Large intestine (tissue), 12 donors: ENCODE results near the gene LGALS7. TPM values are rescaled to one million over a fixed set of nuclear protein-coding genes. Genes with fewer than 3 reads are reported as not detected.
A peak's percentile ranks its signal among the peaks of the same experiment; 100 is the strongest.
"Not testable (repeated sequence)": the region's sequence is repeated elsewhere in the genome, so short reads cannot be mapped to it uniquely, and the experiment has no call there.

Experiments
- DNase-seq, 2 donors: peaks; one replicate each; pipeline versions ENCODE4 v3.0.0 to v3.0.0-alpha.2; 2013
- H3K27ac ChIP-seq: one replicate; pipeline ENCODE4 v1.5.1; 2013; ENCODE audit warnings: low read length
- H3K27me3 ChIP-seq: 2 replicates; pipeline ENCODE4 v1.6.1; 2013; ENCODE audit warnings: low read length; ENCODE audit not compliant: control insufficient read depth, insufficient read depth
- H3K36me3 ChIP-seq: 2 replicates; pipeline ENCODE4 v1.6.1; 2013; ENCODE audit warnings: low read length; ENCODE audit not compliant: control insufficient read depth, insufficient read depth
- H3K4me1 ChIP-seq: one replicate; pipeline ENCODE4 v1.6.1; 2013; ENCODE audit warnings: low read length; ENCODE audit not compliant: control insufficient read depth, insufficient read depth
- H3K4me3 ChIP-seq: one replicate; pipeline ENCODE4 v1.5.1; 2013; ENCODE audit warnings: low read length
- H3K9me3 ChIP-seq: one replicate; pipeline ENCODE4 v1.6.1; 2013; ENCODE audit warnings: mild to moderate bottlenecking, low read depth, low read length, moderate library complexity; ENCODE audit not compliant: control insufficient read depth
- WGBS: methylation state at CpG from one replicate; pipeline ENCODE4 v1.1.5; 2013; ENCODE audit warnings: low lambda C conversion rate; ENCODE audit not compliant: insufficient coverage; 5-methylcytosine and 5-hydroxymethylcytosine counted together
- long read RNA-seq, 11 donors: transcript quantifications; one replicate each; lab custom pipeline, GENCODE V29; 2026
- polyA plus RNA-seq: library from polyadenylated mRNA; unstranded; fragments of 120-200 nt; gene quantifications from one replicate; pipeline ENCODE4 v1.2.1, GENCODE V29; 2013

Gene LGALS7
- 5.6 TPM for polyA plus RNA-seq
- long read RNA-seq, donor 1, result 0 reads
- long read RNA-seq, donor 2, result 0 reads
- long read RNA-seq, donor 3, result 0 reads
- long read RNA-seq, donor 4, result 0 reads
- long read RNA-seq, donor 5, result 0 reads
- long read RNA-seq, donor 6, result 0 reads
- long read RNA-seq, donor 7, result 0 reads
- long read RNA-seq, donor 8, result 0 reads
- long read RNA-seq, donor 9, partial matches to known transcripts, result 0 of 2 reads
- long read RNA-seq, donor 9, other reads (novel, unspliced or antisense), result 0 of 2 reads
- long read RNA-seq, donor 10, partial matches to known transcripts, result 0 of 3 reads
- long read RNA-seq, donor 10, other reads (novel, unspliced or antisense), result 0 of 3 reads
- long read RNA-seq, donor 11, result 0 reads

- no peaks in the 10 kb centered on the region for H3K27me3 ChIP-seq
- H3K4me3 ChIP-seq, result no peak within 1 kb of the TSS
- no peaks in the 10 kb centered on the region for H3K36me3 ChIP-seq
- peaks cover 4% of the 10 kb centered on the region for H3K9me3 ChIP-seq
- peaks cover 7% of the 10 kb centered on the region for H3K4me1 ChIP-seq
- WGBS, result no CpG with 5 or more reads among the region's 14 CpGs
- no peak within 1 kb of the TSS for H3K27ac ChIP-seq
- DNase-seq, result no peak
These were observed at the start of gene LGALS7 for GRCh38 chr19:38773469-38774177. LGALS7 (minus strand) TSS chr19:38773517; CDS start chr19:38773492, 25 bp downstream.

DNA sequence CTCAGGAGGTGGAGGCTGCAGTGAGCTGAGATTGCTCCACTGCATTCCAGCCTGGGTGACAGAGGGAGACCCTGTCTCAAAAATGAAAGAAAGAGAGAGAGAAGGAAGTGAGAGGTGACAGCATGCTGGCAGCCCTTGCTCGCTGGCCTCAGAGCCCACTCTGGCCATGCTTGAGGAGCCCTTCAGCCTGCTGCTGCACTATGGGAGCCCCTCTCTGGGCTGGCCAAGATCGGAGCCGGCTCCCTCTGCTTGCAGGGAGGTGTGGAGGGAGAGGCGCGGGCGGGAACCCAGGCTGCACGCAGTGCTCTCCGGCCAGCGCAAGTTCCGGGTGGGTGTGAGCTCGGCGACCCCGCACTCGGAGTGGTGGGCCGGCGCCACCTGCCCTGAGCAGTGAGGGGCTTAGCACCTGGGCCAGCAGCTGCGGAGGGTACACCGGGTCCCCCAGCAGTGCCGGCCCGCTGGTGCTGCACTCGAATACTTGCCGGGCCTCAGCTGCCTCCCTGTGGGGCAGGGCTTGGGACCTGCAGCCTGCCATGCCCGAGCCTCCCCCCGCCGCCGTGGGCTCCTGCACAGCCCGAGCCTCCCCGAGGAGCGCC is 48.0 kb upstream of the LGALS7 start:
- Histone ChIP-seq H3K4me1 (peaks cover 56% of the 10 kb centered on the region), H3K36me3 (peaks cover 33% of the 10 kb centered on the region), H3K27ac (peak overlapping the region; percentile 93)
- not testable (repeated sequence) for H3K9me3 ChIP-seq, DNase-seq, H3K27me3 ChIP-seq, H3K4me3 ChIP-seq
- no CpG with 5 or more reads among the region's 29 CpGs for WGBS

DNA sequence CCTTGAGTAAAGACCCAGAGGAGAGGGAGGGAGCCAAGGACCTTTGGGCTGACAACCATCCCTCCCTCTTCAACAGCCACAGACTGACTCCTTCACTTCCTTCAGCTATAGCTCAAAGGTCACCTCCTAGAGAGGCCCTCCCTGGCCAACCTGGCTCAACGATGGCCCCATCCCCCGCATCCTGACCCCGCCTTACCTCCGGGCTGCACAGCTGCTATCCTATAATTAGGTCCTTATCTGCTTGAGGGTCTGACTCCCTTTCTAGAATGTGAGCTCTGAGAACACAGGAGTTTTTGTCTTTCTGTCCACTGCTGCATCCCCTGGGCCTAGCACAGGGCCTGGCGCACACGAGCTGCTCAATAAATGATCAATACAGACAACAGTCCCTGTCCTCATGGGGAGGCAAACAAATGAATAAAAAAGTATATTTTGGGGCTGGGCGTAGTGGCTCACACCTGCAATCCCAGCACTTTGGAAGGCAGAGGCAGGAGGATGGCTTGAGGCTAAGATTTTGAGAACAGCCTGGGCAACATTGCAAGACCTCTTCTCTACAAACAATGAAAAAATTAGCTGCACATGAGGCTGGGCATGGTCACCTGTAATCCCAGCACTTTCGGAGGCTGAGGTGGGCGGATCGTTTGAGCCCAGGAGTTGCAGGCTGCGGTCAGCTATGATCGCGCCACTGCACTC is 46.1 kb upstream of the LGALS7 start:
- H3K27me3 ChIP-seq, result no peaks in the 10 kb centered on the region
- WGBS, result no CpG with 5 or more reads among the region's 13 CpGs
- DNase-seq, result peak; percentile 94 to 98
- H3K4me1 ChIP-seq, result peaks cover 64% of the 10 kb centered on the region
- peak overlapping the region; percentile 93 for H3K27ac ChIP-seq
- peaks cover 43% of the 10 kb centered on the region for H3K36me3 ChIP-seq
- peaks cover 8% of the 10 kb centered on the region for H3K9me3 ChIP-seq
- H3K4me3 ChIP-seq, result no peak overlapping the region

- no CpG with 5 or more reads among the region's 15 CpGs for WGBS
- Histone ChIP-seq H3K4me1 (peaks cover 73% of the 10 kb centered on the region), H3K9me3 (peaks cover 8% of the 10 kb centered on the region), H3K27ac (peak overlapping the region; percentile 89), H3K36me3 (peaks cover 31% of the 10 kb centered on the region), H3K4me3 (no peak overlapping the region), H3K27me3 (no peaks in the 10 kb centered on the region)
- no peak for DNase-seq
These were observed 43.8 kb upstream of the LGALS7 start for GRCh38 chr19:38817081-38817480.

DNA sequence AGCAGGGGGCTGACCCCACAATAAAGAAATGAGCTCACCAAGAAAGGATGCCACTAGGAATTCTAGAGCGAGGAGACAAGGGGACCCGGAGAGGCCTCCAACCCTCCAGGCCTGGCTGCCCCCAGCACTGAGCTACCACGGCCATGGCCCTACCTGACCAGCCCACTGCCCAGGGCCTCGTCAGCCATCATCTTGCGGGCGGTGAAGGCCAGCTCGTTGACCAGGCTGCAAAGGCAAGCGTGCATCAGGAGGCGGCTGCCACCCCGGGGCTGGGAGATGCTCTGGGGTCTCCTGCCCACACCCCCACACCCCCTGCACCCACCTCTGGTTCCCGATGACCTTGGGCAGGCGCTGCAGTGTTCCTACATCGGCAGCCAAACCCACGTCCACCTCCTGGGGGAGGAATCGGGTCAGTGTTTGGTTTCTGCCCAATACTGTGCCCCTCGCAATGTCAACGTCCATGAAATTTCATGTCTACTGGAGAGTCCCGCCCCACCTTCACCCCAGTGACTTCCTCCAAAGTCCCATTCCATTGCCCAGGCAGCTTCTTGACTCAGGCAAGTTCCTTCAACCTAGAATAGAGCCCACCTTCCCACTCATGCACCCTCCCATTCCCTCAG is 42.9 kb upstream of the LGALS7 start:
- Histone ChIP-seq H3K4me1 (peaks cover 73% of the 10 kb centered on the region), H3K27me3 (no peaks in the 10 kb centered on the region), H3K4me3 (no peak overlapping the region), H3K27ac (peak overlapping the region; percentile 89), H3K36me3 (peaks cover 31% of the 10 kb centered on the region), H3K9me3 (peaks cover 3% of the 10 kb centered on the region)
- no peak for DNase-seq
- no CpG with 5 or more reads among the region's 18 CpGs for WGBS

GRCh38 chr19:38815059-38816001 is 42.0 kb upstream of the LGALS7 start:
- Histone ChIP-seq H3K9me3 (peaks cover 2% of the 10 kb centered on the region), H3K27me3 (no peaks in the 10 kb centered on the region), H3K4me3 (no peak overlapping the region), H3K4me1 (peaks cover 71% of the 10 kb centered on the region), H3K36me3 (peaks cover 31% of the 10 kb centered on the region), H3K27ac (peak overlapping the region; percentile 89)
- 60% methylated on average over 1 of the region's 34 CpGs for WGBS
- peak; percentile 83 to 93 for DNase-seq

- not testable (repeated sequence) for H3K27me3 ChIP-seq, H3K9me3 ChIP-seq, H3K4me3 ChIP-seq, DNase-seq
- Histone ChIP-seq H3K4me1 (peaks cover 67% of the 10 kb centered on the region), H3K36me3 (peaks cover 36% of the 10 kb centered on the region), H3K27ac (peak overlapping the region; percentile 89)
- no CpG with 5 or more reads among the region's 2 CpGs for WGBS
These were observed 40.6 kb upstream of the LGALS7 start for GRCh38 chr19:38813932-38814331.

DNA sequence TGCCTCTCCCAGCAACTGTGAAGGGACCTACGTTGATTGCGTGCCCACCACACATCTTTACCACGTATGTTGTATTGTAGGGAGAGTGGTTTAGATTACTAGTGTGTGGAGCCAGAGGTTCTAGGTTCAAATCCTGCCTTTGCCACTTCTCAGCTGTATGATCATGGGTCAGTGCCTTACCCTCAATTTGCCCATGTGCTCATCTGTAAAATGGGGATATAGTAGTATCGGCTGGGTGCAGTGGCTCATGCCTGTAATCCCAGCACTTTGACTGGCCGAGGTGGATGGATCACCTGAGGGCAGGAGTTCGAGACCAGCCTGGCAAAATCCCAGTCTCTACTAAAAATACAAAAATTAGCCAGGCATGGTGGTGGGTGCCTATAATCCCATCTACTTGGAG is 40.0 kb upstream of the LGALS7 start:
- no CpG with 5 or more reads among the region's 6 CpGs for WGBS
- H3K4me1 ChIP-seq, result peaks cover 66% of the 10 kb centered on the region
- no peaks in the 10 kb centered on the region for H3K27me3 ChIP-seq
- peaks cover 39% of the 10 kb centered on the region for H3K36me3 ChIP-seq
- H3K27ac ChIP-seq, result peak overlapping the region; percentile 89
- DNase-seq, result no peak
- H3K9me3 ChIP-seq, result peaks cover 6% of the 10 kb centered on the region
- peak overlapping the region; percentile 68 for H3K4me3 ChIP-seq

DNA sequence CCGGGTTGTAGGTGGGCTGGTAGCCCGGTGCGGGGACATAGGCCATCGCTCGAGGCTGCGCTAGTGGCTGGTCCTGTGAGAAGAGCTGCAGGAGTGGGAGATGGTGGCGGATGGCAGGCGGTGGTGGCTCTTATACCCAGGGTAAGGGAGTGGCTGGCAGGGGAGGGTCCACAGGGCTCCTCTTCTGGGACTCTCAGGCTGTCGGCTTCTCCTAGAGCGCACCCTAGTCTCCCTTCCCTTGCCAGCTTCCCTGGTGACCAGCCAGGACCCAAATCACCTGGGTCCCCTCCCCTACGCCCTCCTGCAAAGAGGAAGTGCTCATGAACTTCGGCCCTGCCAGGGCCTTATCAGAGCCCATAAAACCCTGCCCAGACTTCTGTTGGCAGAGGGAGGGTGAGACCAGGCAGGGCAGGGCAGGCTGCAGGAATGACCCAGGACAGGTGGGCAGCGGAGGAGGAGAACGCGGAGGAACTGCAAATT is 39.6 kb upstream of the LGALS7 start, which contains the start of gene LGALS4:
Gene LGALS4, minus strand, starts transcription at position 105 of the 480 bp plus-strand sequence. Its CDS starts 59 bp downstream, at position 46.
- H3K4me3 ChIP-seq, result peak within 1 kb of the TSS; percentile 68
- H3K27ac ChIP-seq, result peak within 1 kb of the TSS; percentile 89
- peaks cover 34% of the 10 kb centered on the region for H3K36me3 ChIP-seq
- peaks cover 6% of the 10 kb centered on the region for H3K9me3 ChIP-seq
- H3K4me1 ChIP-seq, result peaks cover 65% of the 10 kb centered on the region
- H3K27me3 ChIP-seq, result no peaks in the 10 kb centered on the region
- no CpG with 5 or more reads among the region's 15 CpGs for WGBS
- DNase-seq, result peak; percentile 91 to 97
